NT2/D1 (cell line): ENCODE results near the gene TRABD2B.

Experiments used
- YY1 ChIP-seq: IDR thresholded peaks from 2 replicates; pipeline ENCODE4 v1.6.1; 2011; ENCODE audit not compliant: insufficient read length, insufficient read depth
- ZNF274 ChIP-seq: IDR thresholded peaks from 2 replicates; pipeline ENCODE4 v1.6.1; 2011; ENCODE audit warnings: mild to moderate bottlenecking, low read depth, low read length

DNA sequence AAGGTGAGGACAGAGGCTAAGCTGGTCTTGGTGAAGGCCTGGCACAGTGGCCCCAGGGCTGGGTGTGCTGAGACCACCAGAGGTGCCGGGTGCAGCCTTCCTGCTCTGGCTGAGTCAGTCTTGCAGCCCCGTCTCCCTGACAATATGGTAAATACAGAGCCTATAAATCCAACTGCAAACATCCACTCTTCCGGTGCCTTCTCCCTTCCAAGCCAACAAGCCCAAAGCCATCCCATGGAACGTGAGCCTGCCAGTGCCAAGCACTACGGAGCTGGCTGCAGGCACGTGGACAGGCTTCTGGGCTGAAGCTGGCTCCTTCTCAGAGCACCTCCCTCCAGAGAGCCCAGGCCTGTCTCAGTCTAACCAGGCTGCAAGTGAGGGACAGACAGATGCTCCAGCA, 70.0 kb downstream of the TRABD2B start:
- TF ChIP-seq ZNF274 (no peak), YY1 (no peak)
